ENCODE measurements around the gene ZC2HC1B. TPM values are rescaled to one million over a fixed set of nuclear protein-coding genes. Genes with fewer than 3 reads are reported as not detected.

ZC2HC1B gene
- under 1 TPM in 5 of 8 experiments, not detected in 3; 0.36 to 0.71 (median 0.40) TPM for total RNA-seq

- Histone ChIP-seq H3K27ac (no peak within 1 kb of the TSS), H3K4me3 (no peak within 1 kb of the TSS), H3K4me1 (replicated peaks in 1 of 2) (no peaks in the 10 kb centered on the region)
- in situ Hi-C loops (cut with MboI; ENCODE audit: low pct_unique_long_range_greater_than_20kb in 2 of 9, low sequenced_read_pairs in 9 of 9, unreplicated experiment in 9 of 9): no loop called here
- no peak for ATAC-seq (replicated peaks in 6 of 8)
- WGBS, 10 experiments: 0 to 100% (median 40%) methylated on average over 1 of the region's 1 CpG; no CpG with 5 or more reads in 2 of the 10 experiments
Observed at GRCh38 chr6:143864234-143864633, at the start of gene ZC2HC1B. Gene ZC2HC1B, plus strand, starts transcription at chr6:143864474. Its CDS starts 66 bp downstream, at chr6:143864540.

GRCh38 chr6:143817621-143818020 lies 46.7 kb upstream of the ZC2HC1B start:
- no peak overlapping the region for H3K4me3 ChIP-seq
- in situ Hi-C loops (cut with MboI; ENCODE audit: low pct_unique_long_range_greater_than_20kb in 2 of 9, low sequenced_read_pairs in 9 of 9, unreplicated experiment in 9 of 9): loop anchor here in 1 of 9 experiments (25.0 kb wide), 1 partner anchor 230 kb away; no protein-coding TSS in a partner anchor
- no peak overlapping the region for H3K27ac ChIP-seq
- no peak for ATAC-seq (replicated peaks in 6 of 8)
- no peaks in the 10 kb centered on the region for H3K4me1 ChIP-seq (replicated peaks in 1 of 2)

- Histone ChIP-seq H3K4me3 (no peak overlapping the region), H3K4me1 (replicated peaks in 1 of 2) (no peaks in the 10 kb centered on the region), H3K27ac (no peak overlapping the region)
- no peak for ATAC-seq (replicated peaks in 6 of 8)
- WGBS, 10 experiments: 81 to 100% (median 92%) methylated on average over 1 to 6 of the region's 6 CpGs
- in situ Hi-C loops (cut with MboI; ENCODE audit: low pct_unique_long_range_greater_than_20kb in 2 of 9, low sequenced_read_pairs in 9 of 9, unreplicated experiment in 9 of 9): loop anchor here in 1 of 9 experiments (25.0 kb wide), 1 partner anchor 234 kb away; no protein-coding TSS in a partner anchor
Observed at GRCh38 chr6:143821359-143821758, 42.9 kb upstream of the ZC2HC1B start.

- ATAC-seq (replicated peaks in 6 of 8): peak in 2 of 8 experiments; percentile 48 to 50
- WGBS, 10 experiments: 0 to 100% (median 75%) methylated on average over 1 to 3 of the region's 3 CpGs
- Histone ChIP-seq H3K4me1 (replicated peaks in 1 of 2) (no peaks in the 10 kb centered on the region), H3K4me3 (no peak overlapping the region), H3K27ac (no peak overlapping the region)
- in situ Hi-C loops (cut with MboI; ENCODE audit: low pct_unique_long_range_greater_than_20kb in 2 of 9, low sequenced_read_pairs in 9 of 9, unreplicated experiment in 9 of 9): loop anchor here in 1 of 9 experiments (25.0 kb wide), 1 partner anchor 235 kb away; no protein-coding TSS in a partner anchor
Observed at GRCh38 chr6:143822584-143823024, 41.7 kb upstream of the ZC2HC1B start.

GRCh38 chr6:143823548-143823947 lies 40.7 kb upstream of the ZC2HC1B start:
- Histone ChIP-seq H3K4me3 (no peak overlapping the region), H3K27ac (no peak overlapping the region), H3K4me1 (replicated peaks in 1 of 2) (no peaks in the 10 kb centered on the region)
- 14 to 100% (median 92%) methylated on average over 1 to 6 of the region's 6 CpGs for WGBS, 10 experiments
- in situ Hi-C loops (cut with MboI; ENCODE audit: low pct_unique_long_range_greater_than_20kb in 2 of 9, low sequenced_read_pairs in 9 of 9, unreplicated experiment in 9 of 9): loop anchor here in 1 of 9 experiments (25.0 kb wide), 1 partner anchor 236 kb away; no protein-coding TSS in a partner anchor
- no peak for ATAC-seq (replicated peaks in 6 of 8)

GRCh38 chr6:143828572-143828971 lies 35.7 kb upstream of the ZC2HC1B start:
- no peak overlapping the region for H3K27ac ChIP-seq
- no peak for ATAC-seq (replicated peaks in 6 of 8)
- in situ Hi-C loops (cut with MboI; ENCODE audit: low pct_unique_long_range_greater_than_20kb in 2 of 9, low sequenced_read_pairs in 9 of 9, unreplicated experiment in 9 of 9): no loop called here

GRCh38 chr6:143836150-143836549 lies 28.1 kb upstream of the ZC2HC1B start:
- 13 to 100% (median 82%) methylated on average over 1 to 2 of the region's 2 CpGs for WGBS, 10 experiments
- in situ Hi-C loops (cut with MboI; ENCODE audit: low pct_unique_long_range_greater_than_20kb in 2 of 9, low sequenced_read_pairs in 9 of 9, unreplicated experiment in 9 of 9): no loop called here
- Histone ChIP-seq H3K4me1 (replicated peaks in 1 of 2) (no peaks in the 10 kb centered on the region), H3K27ac (no peak overlapping the region), H3K4me3 (no peak overlapping the region)
- ATAC-seq (replicated peaks in 6 of 8): no peak

More at GRCh38 chr6:143828572-143828971, 35.7 kb upstream of the ZC2HC1B start:
- Histone ChIP-seq H3K4me1 (replicated peaks in 1 of 2) (no peaks in the 10 kb centered on the region), H3K4me3 (no peak overlapping the region)

GRCh38 chr6:143838395-143838794 lies 25.9 kb upstream of the ZC2HC1B start:
- H3K27ac ChIP-seq: no peak overlapping the region
- H3K4me3 ChIP-seq: no peak overlapping the region
- H3K4me1 ChIP-seq (replicated peaks in 1 of 2): peaks cover 6 to 8% of the 10 kb centered on the region in 2 donors
- in situ Hi-C loops (cut with MboI; ENCODE audit: low pct_unique_long_range_greater_than_20kb in 2 of 9, low sequenced_read_pairs in 9 of 9, unreplicated experiment in 9 of 9): no loop called here
- WGBS, 10 experiments: 63 to 96% (median 85%) methylated on average over 2 to 5 of the region's 5 CpGs; no CpG with 5 or more reads in 1 of the 10 experiments
- ATAC-seq (replicated peaks in 6 of 8): no peak

- no peak overlapping the region for H3K27ac ChIP-seq
- WGBS, 10 experiments: 37 to 100% (median 82%) methylated on average over 1 to 4 of the region's 4 CpGs; no CpG with 5 or more reads in 2 of the 10 experiments
Observed at GRCh38 chr6:143839196-143839595, 25.1 kb upstream of the ZC2HC1B start.

GRCh38 chr6:143840595-143841265 lies 23.5 kb upstream of the ZC2HC1B start:
- Histone ChIP-seq H3K4me1 (replicated peaks in 1 of 2) (peaks cover 10 to 14% of the 10 kb centered on the region in 2 donors), H3K4me3 (no peak overlapping the region), H3K27ac (no peak overlapping the region)
- 80 to 100% (median 100%) methylated on average over 1 to 6 of the region's 6 CpGs for WGBS, 10 experiments
- in situ Hi-C loops (cut with MboI; ENCODE audit: low pct_unique_long_range_greater_than_20kb in 2 of 9, low sequenced_read_pairs in 9 of 9, unreplicated experiment in 9 of 9): no loop called here
- no peak for ATAC-seq (replicated peaks in 6 of 8)

More at GRCh38 chr6:143839196-143839595, 25.1 kb upstream of the ZC2HC1B start:
- H3K4me1 ChIP-seq (replicated peaks in 1 of 2): peaks cover 6 to 9% of the 10 kb centered on the region in 2 donors
- ATAC-seq (replicated peaks in 6 of 8): no peak
- in situ Hi-C loops (cut with MboI; ENCODE audit: low pct_unique_long_range_greater_than_20kb in 2 of 9, low sequenced_read_pairs in 9 of 9, unreplicated experiment in 9 of 9): no loop called here
- H3K4me3 ChIP-seq: no peak overlapping the region

- peak in 2 of 8 experiments; percentile 47 to 55 for ATAC-seq (replicated peaks in 6 of 8)
- Histone ChIP-seq H3K4me1 (replicated peaks in 1 of 2) (peaks cover 10 to 14% of the 10 kb centered on the region in 2 donors), H3K27ac (peak overlapping the region; percentile 88 to 92), H3K4me3 (peak overlapping the region; percentile 52 to 86 (median 64))
- WGBS, 10 experiments: 0 to 80% (median 32%) methylated on average over 1 to 7 of the region's 7 CpGs; no CpG with 5 or more reads in 1 of the 10 experiments
- in situ Hi-C loops (cut with MboI; ENCODE audit: low pct_unique_long_range_greater_than_20kb in 2 of 9, low sequenced_read_pairs in 9 of 9, unreplicated experiment in 9 of 9): no loop called here
Observed at GRCh38 chr6:143842461-143842901, 21.8 kb upstream of the ZC2HC1B start.

- Histone ChIP-seq H3K4me1 (replicated peaks in 1 of 2) (peaks cover 10 to 14% of the 10 kb centered on the region in 2 donors), H3K4me3 (peak within 1 kb of the TSS; percentile 52 to 86 (median 64)), H3K27ac (peak within 1 kb of the TSS; percentile 88 to 92)
- peak; percentile 97 to 99 (median 97) for ATAC-seq (replicated peaks in 6 of 8)
- in situ Hi-C loops (cut with MboI; ENCODE audit: low pct_unique_long_range_greater_than_20kb in 2 of 9, low sequenced_read_pairs in 9 of 9, unreplicated experiment in 9 of 9): no loop called here
- WGBS, 10 experiments: 0 to 2% (median 0%) methylated on average over 7 to 25 of the region's 64 CpGs; no CpG with 5 or more reads in 4 of the 10 experiments
Observed at GRCh38 chr6:143842902-143843676, 21.2 kb upstream of the ZC2HC1B start, which contains the start of gene LTV1. Gene LTV1, plus strand, starts transcription at chr6:143843338. Its CDS starts 140 bp downstream, at chr6:143843478.

GRCh38 chr6:143843677-143843999 lies 20.6 kb upstream of the ZC2HC1B start:
- Histone ChIP-seq H3K27ac (peak overlapping the region; percentile 88 to 92), H3K4me3 (peak overlapping the region; percentile 52 to 86 (median 64)), H3K4me1 (replicated peaks in 1 of 2) (peaks cover 10 to 14% of the 10 kb centered on the region in 2 donors)
- in situ Hi-C loops (cut with MboI; ENCODE audit: low pct_unique_long_range_greater_than_20kb in 2 of 9, low sequenced_read_pairs in 9 of 9, unreplicated experiment in 9 of 9): no loop called here
- 0 to 7% (median 0%) methylated on average over 1 to 8 of the region's 9 CpGs; no CpG with 5 or more reads in 2 of the 10 experiments for WGBS, 10 experiments
- ATAC-seq (replicated peaks in 6 of 8): peak in 1 of 8 experiments; percentile 10

Measured in motor neuron (in vitro differentiated cells).